Smooth muscle cell (in vitro differentiated cells): ENCODE data around the gene RAPGEF5. TPM values are rescaled to one million over a fixed set of nuclear protein-coding genes. Genes with fewer than 3 reads are reported as not detected.

Experiments
- DNase-seq: peaks from one replicate; lab custom pipeline; 2025; ENCODE audit not compliant: unreplicated experiment; lab: John Stamatoyannopoulos, UW
- H2AFZ ChIP-seq: fragments of 200-600 bp; sonication (generic); 2 replicates; pipeline ENCODE4 v1.6.0; 2016; ENCODE audit warnings: antibody characterized with exemption, low read depth, mild to moderate bottlenecking
- H3F3A ChIP-seq: fragments of 200-600 bp; sonication (generic); 2 replicates; pipeline ENCODE4 v1.6.0; 2017; ENCODE audit warnings: antibody characterized with exemption, low read depth
- H3K27ac ChIP-seq: fragments of 200-600 bp; sonication (generic); 2 replicates; pipeline ENCODE4 v1.5.1; 2016; ENCODE audit warnings: low read depth, mild to moderate bottlenecking
- H3K27me3 ChIP-seq: fragments of 200-600 bp; sonication (generic); 2 replicates; pipeline ENCODE4 v1.6.1; 2016; ENCODE audit warnings: low read depth, mild to moderate bottlenecking
- H3K36me3 ChIP-seq: fragments of 200-600 bp; sonication (generic); 2 replicates; pipeline ENCODE4 v1.5.1; 2016; ENCODE audit warnings: low read depth
- H3K4me1 ChIP-seq: fragments of 200-600 bp; sonication (generic); 2 replicates; pipeline ENCODE4 v1.5.1; 2016; ENCODE audit warnings: low read depth
- H3K4me2 ChIP-seq: fragments of 200-600 bp; sonication (generic); 2 replicates; pipeline ENCODE4 v1.6.0; 2016; ENCODE audit warnings: mild to moderate bottlenecking
- H3K4me3 ChIP-seq: fragments of 200-600 bp; sonication (generic); 2 replicates; pipeline ENCODE4 v1.5.1; 2016; ENCODE audit warnings: mild to moderate bottlenecking
- H3K79me2 ChIP-seq: fragments of 200-600 bp; sonication (generic); 2 replicates; pipeline ENCODE4 v1.6.0; 2016; ENCODE audit warnings: low read depth, mild to moderate bottlenecking
- H3K9ac ChIP-seq: fragments of 200-600 bp; sonication (generic); 2 replicates; pipeline ENCODE4 v1.6.0; 2016; ENCODE audit warnings: low read depth
- H3K9me3 ChIP-seq: fragments of 200-600 bp; sonication (generic); replicated peaks from 2 replicates; pipeline ENCODE4 v1.5.1; 2016; ENCODE audit warnings: low read depth
- H4K20me1 ChIP-seq: fragments of 200-600 bp; sonication (generic); 2 replicates; pipeline ENCODE4 v1.6.0; 2016; ENCODE audit warnings: low read depth
- CTCF ChIP-seq: fragments of 200-600 bp; sonication (generic); IDR thresholded peaks from 2 replicates; pipeline ENCODE4 v1.5.1; 2017; ENCODE audit warnings: borderline replicate concordance, mild to moderate bottlenecking, antibody characterized with exemption; ENCODE audit not compliant: insufficient read depth, poor library complexity, severe bottlenecking
- WGBS: methylation state at CpG from one replicate; pipeline ENCODE4 v1.1.7; 2016; ENCODE audit warnings: low lambda C conversion rate; 5-methylcytosine and 5-hydroxymethylcytosine counted together
- polyA plus RNA-seq: library from polyadenylated mRNA; unstranded; fragments of >200 nt; fragmentation: Nextera tagmentation; extraction: Ambion mirVana; gene quantifications from 2 replicates; pipeline ENCODE4 v1.2.1, GENCODE V29; 2016
- total RNA-seq: library from RNA; depleted of rRNA; stranded (reverse); fragments of >200 nt; gene quantifications from 2 replicates; pipeline ENCODE4 v1.2.3, GENCODE V29; 2014

Gene RAPGEF5
- total and polyA plus RNA-seq, 2 experiments from 2014 or later = 11.4 TPM; not detected in 1

GRCh38 chr7:22142572-22142971 is 214.4 kb downstream of the RAPGEF5 start:
- WGBS = 27% methylated on average over 3 of the region's 3 CpGs
- Histone ChIP-seq H3F3A (no peaks in the 10 kb centered on the region), H3K36me3 (no peaks in the 10 kb centered on the region), H3K4me2 (peak overlapping the region; percentile 28), H3K9ac (no peak overlapping the region), H3K27me3 (no peaks in the 10 kb centered on the region), H2AFZ (no peak overlapping the region), H3K27ac (no peak overlapping the region), H3K79me2 (no peaks in the 10 kb centered on the region), H3K4me3 (no peak overlapping the region), H3K9me3 (no peaks in the 10 kb centered on the region), H3K4me1 (peaks cover 22% of the 10 kb centered on the region), H4K20me1 (no peaks in the 10 kb centered on the region)
- no peak for DNase-seq
- TF ChIP-seq CTCF = no peak

DNA sequence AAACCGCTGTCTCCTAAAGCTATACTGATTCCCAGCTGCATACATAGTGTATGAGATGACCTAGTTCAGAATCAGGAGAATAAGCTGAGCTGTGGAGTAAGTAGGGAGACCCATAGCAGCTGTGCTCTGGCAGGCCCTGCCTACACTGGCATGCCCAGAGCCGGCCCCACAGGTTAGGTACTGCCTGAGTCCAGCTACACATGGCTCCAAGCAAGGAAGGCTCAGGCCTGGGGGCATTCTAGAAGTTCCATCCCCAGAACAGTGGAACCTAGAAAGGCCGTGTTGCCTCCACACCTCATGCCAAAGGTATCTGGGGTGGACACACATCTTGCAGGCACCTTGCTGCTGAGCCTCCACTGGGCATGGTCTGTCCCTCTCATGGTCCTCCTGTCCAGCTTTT is 215.6 kb downstream of the RAPGEF5 start:
- 90% methylated on average over 3 of the region's 3 CpGs for WGBS
- H2AFZ ChIP-seq = no peak overlapping the region
- H3K36me3 ChIP-seq = no peaks in the 10 kb centered on the region
- H3K27me3 ChIP-seq = no peaks in the 10 kb centered on the region
- H3K9me3 ChIP-seq = no peaks in the 10 kb centered on the region
- TF ChIP-seq CTCF = no peak
- H3K4me1 ChIP-seq = peaks cover 22% of the 10 kb centered on the region
- H3K79me2 ChIP-seq = no peaks in the 10 kb centered on the region
- no peak overlapping the region for H3K27ac ChIP-seq
- no peak for DNase-seq
- no peaks in the 10 kb centered on the region for H3F3A ChIP-seq
- H3K9ac ChIP-seq = no peak overlapping the region
- no peak overlapping the region for H3K4me2 ChIP-seq
- no peak overlapping the region for H3K4me3 ChIP-seq
- no peaks in the 10 kb centered on the region for H4K20me1 ChIP-seq

- H3K4me2 ChIP-seq = peak overlapping the region; percentile 10
- no peaks in the 10 kb centered on the region for H3K79me2 ChIP-seq
- H3K27me3 ChIP-seq = no peaks in the 10 kb centered on the region
- H3K4me3 ChIP-seq = no peak overlapping the region
- H4K20me1 ChIP-seq = no peaks in the 10 kb centered on the region
- no peak overlapping the region for H2AFZ ChIP-seq
- peaks cover 22% of the 10 kb centered on the region for H3K4me1 ChIP-seq
- no peak overlapping the region for H3K9ac ChIP-seq
- no peak for DNase-seq
- WGBS = 21% methylated on average over 4 of the region's 4 CpGs
- H3K27ac ChIP-seq = no peak overlapping the region
- no peak for TF ChIP-seq CTCF
- H3K9me3 ChIP-seq = no peaks in the 10 kb centered on the region
- H3K36me3 ChIP-seq = no peaks in the 10 kb centered on the region
- H3F3A ChIP-seq = no peaks in the 10 kb centered on the region
Observed at GRCh38 chr7:22140578-22140977, 216.4 kb downstream of the RAPGEF5 start.

DNA sequence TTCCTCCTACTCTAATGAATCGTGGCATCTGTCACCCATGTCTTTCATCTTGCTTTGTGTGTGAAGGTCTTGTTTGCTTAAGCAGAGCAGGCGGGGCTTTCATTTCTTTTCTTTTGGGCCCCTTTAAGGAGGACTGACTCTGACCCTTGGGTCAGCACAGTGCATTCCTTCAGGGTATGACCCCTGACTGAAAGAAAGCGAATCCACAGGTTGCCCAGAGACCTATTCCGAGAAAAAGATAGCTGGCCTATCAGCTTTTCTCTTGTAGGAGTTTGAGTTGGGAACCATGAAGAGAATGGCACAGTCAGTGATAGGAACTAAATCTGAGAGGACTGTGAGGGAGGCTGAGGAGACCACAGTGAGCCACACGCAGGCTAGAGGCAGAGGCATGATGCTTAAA is 218.1 kb downstream of the RAPGEF5 start:
- Histone ChIP-seq H3K27me3 (no peaks in the 10 kb centered on the region), H3K4me3 (no peak overlapping the region), H3K9me3 (no peaks in the 10 kb centered on the region), H3K9ac (no peak overlapping the region), H2AFZ (no peak overlapping the region), H3F3A (no peaks in the 10 kb centered on the region), H3K4me1 (peaks cover 24% of the 10 kb centered on the region), H3K79me2 (no peaks in the 10 kb centered on the region), H3K36me3 (no peaks in the 10 kb centered on the region), H4K20me1 (no peaks in the 10 kb centered on the region), H3K27ac (no peak overlapping the region), H3K4me2 (no peak overlapping the region)
- no peak for DNase-seq
- no peak for TF ChIP-seq CTCF
- 97% methylated on average over 5 of the region's 5 CpGs for WGBS
